ENCODE results near the gene PTPN23. TPM values are rescaled to one million over a fixed set of nuclear protein-coding genes. Genes with fewer than 3 reads are reported as not detected.

PTPN23 gene
- total RNA-seq, 1 donor, result 20.7 TPM

- no peak overlapping the region for H3K4me3 ChIP-seq (ENCODE audit: low read depth, low read length)
- DNase-seq (ENCODE audit: low read depth), result no peak
- no peak for TF ChIP-seq CTCF (IDR thresholded peaks at IDR 0.05; ENCODE audit: insufficient read depth, low read depth, low read length)
Observed at GRCh38 chr3:47419083-47420043, 38.5 kb downstream of the PTPN23 start.

GRCh38 chr3:47420044-47420430 is 39.2 kb downstream of the PTPN23 start:
- no peak for TF ChIP-seq CTCF (IDR thresholded peaks at IDR 0.05; ENCODE audit: insufficient read depth, low read depth, low read length)
- no peak for DNase-seq (ENCODE audit: low read depth)
- no peak overlapping the region for H3K4me3 ChIP-seq (ENCODE audit: low read depth, low read length)

GRCh38 chr3:47420511-47421484 is 40.0 kb downstream of the PTPN23 start:
- DNase-seq (ENCODE audit: low read depth), result peak; percentile 87
- peak; percentile 96 for TF ChIP-seq CTCF (IDR thresholded peaks at IDR 0.05; ENCODE audit: insufficient read depth, low read depth, low read length)
- H3K4me3 ChIP-seq (ENCODE audit: low read depth, low read length), result no peak overlapping the region

- H3K4me3 ChIP-seq (ENCODE audit: low read depth, low read length), result no peak overlapping the region
- peak; percentile 34 for TF ChIP-seq CTCF (IDR thresholded peaks at IDR 0.05; ENCODE audit: insufficient read depth, low read depth, low read length)
- no peak for DNase-seq (ENCODE audit: low read depth)
Observed at GRCh38 chr3:47421741-47422649, 41.2 kb downstream of the PTPN23 start.

- DNase-seq (ENCODE audit: low read depth), result no peak
- TF ChIP-seq CTCF (IDR thresholded peaks at IDR 0.05; ENCODE audit: insufficient read depth, low read depth, low read length), result no peak
- no peak overlapping the region for H3K4me3 ChIP-seq (ENCODE audit: low read depth, low read length)
Observed at GRCh38 chr3:47422743-47423142, 41.9 kb downstream of the PTPN23 start.

Measured in fibroblast of villous mesenchyme (primary cell).